Stimulated activated naive CD4-positive, alpha-beta T cell treated with Interleukin-2 at 50 U/mL for 16 hours (primary cell): ENCODE results near the gene SCUBE3.

Experiments
- DNase-seq: peaks from one replicate; lab custom pipeline; 2025; lab: John Stamatoyannopoulos, UW

Gene SCUBE3

DNA sequence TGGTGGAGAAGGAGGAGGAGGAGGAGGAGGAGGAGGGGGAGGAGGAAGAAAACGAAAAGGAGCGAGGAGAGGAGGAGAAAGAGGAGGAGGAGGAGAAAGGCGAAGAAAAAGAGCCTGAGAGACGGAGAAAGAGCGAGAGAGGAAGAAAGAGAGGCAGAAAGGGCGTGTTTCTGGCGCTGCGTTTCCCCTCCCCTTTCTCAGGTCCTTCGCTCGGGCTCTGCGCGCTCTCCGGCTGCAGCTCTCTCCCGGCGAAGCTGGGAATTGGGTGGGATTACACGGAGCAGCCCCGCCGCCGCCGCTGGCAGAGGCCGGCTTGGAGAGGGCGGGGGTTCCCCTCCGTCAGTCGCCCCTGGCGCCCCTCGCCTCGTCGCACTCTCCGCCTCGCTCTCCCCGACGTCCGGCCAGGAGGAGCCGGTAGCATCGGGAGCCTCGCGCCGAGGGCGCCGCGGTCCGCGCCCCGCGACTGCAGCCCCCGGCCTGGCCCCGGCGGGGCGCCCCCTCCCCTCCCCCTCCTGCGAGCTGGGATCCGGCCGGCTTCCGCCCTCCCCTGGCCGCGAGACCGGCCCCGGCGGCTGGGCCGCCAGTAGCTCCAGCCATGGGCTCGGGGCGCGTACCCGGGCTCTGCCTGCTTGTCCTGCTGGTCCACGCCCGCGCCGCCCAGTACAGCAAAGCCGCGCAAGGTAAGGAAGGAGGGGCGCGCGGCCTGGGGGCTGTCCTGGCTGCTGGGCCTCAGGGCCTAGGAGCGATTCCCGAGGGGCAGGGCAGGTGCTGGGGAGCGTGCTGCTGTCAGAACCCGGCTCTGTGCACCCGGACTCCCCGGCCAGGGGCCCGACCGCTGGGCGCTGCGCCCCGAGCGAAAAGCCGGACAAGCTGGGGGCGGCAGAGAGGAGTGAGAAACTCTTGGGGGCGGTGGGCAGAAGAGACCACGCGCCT, at the start of gene SCUBE3:
SCUBE3 (plus strand) TSS at position 133 of the 933 bp plus-strand sequence; CDS start at position 596, 463 bp downstream.
- no peak for DNase-seq

DNA sequence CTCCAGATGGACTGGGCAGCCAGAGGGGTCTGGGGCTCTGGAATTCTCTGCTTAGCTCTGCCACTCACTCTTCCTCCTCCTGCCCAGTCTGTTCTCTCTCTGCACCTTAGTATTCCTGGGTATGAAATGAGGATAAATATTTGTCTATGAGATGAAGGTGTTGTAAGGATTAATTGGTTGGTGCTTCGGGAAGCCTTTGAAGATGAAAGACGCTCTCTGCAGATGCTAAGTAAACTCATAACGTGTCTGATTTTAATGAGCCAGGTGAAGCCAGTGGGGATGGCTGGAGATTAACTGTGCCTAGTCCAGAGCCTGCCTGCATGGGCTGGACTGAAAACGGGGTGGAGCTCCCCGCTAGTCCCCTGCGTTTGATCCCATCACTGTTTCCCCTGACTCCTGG, 49.5 kb upstream of the SCUBE3 start:
- no peak for DNase-seq

DNA sequence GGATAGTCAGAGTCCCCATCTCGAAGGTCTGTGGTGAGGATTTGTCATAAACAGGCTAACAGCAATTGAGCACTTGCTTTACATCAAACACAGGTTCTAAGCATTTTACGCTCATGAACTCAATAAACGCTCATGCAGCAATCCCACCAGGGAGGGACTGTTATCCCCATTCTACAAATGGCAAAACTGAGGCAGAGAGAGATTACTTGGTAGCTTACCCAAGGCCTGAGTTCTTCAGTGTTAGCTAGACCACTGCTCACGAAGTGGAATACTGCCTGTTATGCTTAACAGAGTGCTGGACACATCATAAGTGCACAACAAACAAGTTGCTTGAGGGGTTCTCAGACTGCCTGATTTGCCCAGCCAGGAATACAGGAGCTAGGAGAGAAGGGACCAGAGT, 48.9 kb upstream of the SCUBE3 start:
- no peak for DNase-seq

DNA sequence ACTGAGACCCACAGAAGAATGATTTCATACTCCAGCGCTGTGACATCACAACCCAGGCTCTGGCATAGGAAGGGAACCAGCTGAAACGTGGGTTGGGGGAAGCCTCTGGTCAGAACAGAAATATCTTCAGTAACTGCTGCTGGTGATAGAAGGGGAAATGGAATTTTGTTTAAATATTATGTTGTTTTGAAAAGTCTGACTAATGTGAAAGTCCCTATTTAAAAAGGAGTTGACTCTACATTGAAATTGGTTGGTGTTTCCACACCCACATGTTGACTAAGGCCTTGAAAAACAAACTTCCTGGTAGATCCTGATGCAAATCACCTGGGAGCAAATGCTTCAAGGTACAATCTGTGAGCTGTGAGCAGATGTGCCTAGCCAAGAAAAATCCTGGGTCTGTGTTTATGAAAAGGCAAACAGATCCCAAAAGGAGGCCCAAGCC, 48.1 kb upstream of the SCUBE3 start:
- no peak for DNase-seq

DNA sequence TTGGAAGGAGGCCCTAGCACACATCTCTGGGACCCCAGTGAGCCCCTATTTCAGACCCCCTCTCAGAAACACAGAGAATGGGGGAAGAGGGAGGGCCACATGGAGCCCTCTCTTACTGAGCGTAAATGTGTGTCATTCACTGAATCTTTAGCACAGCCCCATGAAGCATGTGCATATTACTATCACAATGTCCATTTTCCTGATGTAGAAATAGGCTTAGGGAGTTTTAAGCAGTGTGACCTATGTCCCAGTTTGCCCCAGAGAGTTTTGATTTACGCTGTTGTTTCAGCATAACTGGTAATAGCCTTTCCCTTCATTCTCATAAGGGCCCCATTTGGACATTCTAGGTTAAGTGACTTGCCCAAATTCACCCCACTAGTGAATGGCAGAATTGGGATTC, 47.6 kb upstream of the SCUBE3 start:
- DNase-seq = no peak

DNA sequence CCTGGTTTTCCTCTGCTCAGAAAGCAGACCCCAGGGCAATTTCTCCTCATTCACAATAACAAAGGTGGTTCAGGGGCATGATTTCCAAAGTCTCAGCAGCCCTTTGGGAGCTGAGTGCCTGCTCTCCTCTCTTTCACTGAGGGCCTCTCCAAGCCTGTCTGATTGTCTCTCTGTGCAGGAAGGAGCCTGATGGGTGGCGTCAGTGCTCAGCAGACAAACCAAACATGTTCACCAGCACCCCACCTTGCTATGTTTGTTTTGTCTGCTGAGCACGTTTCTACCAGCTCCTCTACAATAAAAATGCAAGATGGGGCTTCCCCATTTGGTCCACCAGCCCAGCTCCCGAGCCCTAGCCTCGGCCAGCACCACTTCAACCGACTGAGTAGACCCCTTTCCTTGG, 47.2 kb upstream of the SCUBE3 start:
- DNase-seq = no peak

DNA sequence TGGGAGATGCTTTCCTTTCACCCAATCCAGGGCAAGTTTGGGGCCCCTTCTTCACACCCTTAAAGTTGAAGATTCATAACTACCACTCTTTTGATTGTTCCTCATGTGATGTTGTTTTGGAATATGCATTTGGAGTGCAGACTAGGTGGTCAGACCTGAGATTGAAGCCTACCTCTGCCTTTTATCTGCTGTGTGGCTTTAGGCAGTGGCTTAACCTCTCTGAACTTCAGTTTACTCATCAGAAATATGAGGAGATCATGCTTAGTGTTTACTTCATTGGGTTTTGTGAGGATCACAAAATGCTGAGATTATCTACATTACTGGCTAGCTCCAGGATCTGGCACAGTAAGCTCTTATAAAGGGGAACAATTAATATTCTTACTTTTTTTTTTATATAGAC, 46.3 kb upstream of the SCUBE3 start:
- DNase-seq = no peak

DNA sequence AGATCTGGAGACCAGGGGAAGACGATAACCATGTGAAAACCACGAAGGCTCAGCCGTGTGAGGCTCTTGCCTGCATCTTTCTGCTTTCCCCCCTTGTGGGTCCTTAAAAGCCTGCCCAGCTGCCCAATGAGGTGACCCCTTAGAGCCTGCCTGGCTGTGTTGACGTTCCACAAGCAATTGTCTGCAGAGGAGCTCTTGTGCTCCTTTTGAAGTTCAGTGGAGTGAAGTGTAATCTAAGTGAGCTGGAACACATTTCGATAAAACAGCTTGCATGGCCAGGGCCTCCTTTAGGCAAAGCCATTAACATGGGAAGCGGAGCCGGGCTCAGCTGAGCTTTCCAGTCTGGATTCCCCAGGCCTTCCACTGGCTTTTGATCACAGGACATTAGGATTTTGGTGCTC, 45.3 kb upstream of the SCUBE3 start:
- no peak for DNase-seq

DNA sequence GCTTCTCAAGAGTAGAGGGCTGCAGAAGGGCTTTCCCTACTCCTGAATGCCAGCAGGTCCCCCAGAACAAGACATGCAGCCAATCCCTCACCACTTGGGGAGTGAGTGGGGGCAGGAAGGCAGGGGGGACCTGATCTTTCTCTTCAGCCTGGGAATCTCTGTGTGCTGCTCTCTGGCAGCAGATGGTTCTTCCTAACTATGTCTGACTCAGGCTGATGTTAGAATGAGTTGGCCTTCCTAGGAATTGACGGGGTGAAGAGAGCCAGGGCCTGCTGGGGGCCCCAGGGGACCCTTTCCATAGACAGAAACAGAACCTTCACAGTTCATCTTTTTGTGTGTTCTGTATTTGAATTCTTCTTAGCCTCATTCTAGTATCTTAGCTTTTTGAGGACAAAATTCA, 43.6 kb upstream of the SCUBE3 start:
- no peak for DNase-seq

DNA sequence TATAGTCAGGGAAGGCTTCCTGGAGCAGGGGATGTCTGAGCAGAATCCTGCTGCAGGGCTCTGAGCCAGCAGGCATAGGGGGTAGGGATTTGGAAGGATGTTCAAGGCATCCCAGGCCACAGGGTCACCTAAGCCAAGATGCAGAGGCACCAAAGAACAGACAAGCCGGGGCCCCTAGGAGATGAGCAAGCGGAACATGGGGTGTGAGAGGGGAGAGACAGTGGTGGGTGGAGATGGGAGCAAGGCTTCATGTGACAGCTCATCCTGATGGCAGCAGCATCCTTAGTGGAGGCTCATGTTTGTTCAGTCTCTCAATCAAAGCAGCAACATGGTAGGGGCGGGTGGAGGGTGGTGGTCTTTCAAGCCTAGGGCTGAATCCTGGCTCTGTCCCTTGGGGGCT, 42.9 kb upstream of the SCUBE3 start:
- DNase-seq = no peak

DNA sequence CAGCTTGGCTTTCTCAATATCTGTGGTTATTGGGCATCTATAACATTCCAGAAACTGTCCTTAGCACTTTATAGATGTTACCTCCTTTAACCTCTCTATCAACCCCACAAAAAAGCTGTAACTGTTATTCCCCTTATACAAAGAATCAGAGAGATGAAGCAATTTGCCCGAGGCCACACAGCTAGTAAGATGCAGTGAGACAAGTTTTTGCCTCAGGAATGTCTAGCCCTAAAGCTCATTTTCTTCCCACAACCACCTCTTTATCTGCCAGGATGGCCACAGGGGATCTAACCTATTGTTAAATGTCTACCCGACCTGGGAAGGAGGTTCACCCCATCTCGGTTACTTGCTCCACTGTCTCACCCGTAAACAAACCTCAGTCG, 40.7 kb upstream of the SCUBE3 start:
- DNase-seq = no peak

DNA sequence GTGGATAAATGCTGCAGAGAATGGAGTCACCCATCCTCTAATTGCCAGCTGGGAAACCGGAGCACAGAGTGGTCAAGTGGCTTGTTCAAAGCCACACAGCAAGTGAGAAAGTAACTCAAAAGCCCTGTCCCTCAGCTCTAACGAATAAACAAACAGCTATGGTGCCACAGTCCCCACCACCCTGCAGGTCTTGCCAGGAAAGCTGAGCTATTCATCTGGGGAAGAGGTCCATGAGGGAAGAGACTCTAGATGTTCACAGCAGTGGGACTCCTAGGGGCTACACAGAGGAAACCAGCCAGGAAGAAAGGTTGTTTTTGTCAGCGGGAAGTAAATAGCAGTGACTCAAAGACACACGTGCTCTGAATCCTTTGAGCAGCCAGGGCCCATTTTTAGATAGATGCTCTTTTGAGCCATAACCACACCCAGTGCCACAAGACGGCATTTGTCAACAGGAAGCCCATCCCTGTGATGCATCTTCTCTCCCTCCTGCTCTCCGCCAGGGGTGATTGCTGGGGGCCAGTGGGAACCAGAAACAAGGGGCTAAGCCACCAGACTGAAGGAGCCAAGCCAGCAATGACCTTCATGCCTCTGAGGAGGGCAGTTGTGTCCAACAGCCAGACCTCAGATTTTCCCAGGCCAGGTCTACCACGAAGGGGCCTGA, 40.2 kb upstream of the SCUBE3 start:
- DNase-seq = no peak

DNA sequence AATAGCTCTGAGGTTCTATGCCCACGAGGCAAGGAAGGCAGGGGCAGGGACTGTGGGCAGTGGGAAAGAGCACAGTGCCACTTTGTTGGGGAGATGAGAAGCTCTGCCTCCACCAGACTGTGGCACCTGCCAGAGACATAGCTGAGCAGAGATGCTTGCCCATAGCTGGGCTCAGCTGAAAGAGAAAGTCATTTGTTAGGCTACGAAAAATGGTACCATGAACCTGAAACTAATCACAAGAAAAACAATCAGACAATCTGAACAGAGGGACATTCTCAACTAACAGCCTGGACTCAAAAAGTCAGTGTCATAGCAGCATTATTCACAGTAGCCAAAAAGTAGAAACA, 39.7 kb upstream of the SCUBE3 start:
- no peak for DNase-seq

DNA sequence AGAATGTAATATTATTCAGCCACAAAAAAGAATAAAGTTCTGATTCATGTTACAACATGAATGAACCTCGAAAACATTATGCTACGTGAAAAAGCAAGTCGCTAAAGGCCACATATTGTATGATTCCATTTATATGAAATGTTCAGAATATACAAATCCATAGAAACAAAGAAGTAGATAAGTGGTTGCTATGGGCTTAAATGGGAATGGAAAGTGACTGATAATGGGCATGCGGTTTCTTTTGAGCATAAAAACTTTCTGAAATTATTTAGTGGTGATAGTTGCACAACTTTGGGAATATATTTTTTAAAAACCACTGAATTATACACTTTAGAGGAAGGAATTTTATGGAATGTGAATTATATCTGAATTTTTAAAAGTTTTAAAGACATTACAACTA, 39.3 kb upstream of the SCUBE3 start:
- DNase-seq = no peak

DNA sequence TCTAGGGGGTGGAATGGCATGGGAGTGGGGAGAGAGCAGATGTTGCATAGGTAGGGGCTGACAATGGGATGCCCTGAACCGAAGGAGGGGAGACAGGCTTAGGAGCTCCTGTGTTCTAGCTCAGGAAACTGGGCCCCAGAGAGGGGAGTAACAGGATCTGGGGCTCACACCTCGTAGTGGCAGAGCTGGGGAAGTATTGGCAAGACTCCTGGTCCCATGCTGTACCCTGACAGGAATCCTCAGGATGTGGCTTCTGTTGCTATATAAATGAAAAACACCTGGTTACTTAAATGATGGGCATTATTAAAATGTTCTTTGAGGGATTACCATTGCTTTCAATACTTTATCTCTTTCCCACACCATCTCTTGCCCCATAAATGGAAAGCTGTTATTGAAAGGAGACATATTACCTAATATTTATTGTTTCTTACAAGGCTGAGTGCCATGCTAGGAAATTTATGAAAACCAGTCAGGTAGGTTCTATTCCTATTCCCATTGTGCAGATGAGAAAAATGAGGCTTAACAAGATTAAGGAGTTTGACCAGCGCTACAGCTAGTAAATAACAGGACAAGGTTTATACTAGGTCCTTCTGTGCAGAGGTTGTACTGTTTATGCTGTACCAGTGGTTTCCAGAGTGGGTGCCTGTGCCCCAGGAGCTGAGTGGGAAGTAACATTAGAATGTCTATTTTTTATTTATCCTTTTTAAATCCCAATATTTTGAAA, 37.3 kb upstream of the SCUBE3 start:
- no peak for DNase-seq

DNA sequence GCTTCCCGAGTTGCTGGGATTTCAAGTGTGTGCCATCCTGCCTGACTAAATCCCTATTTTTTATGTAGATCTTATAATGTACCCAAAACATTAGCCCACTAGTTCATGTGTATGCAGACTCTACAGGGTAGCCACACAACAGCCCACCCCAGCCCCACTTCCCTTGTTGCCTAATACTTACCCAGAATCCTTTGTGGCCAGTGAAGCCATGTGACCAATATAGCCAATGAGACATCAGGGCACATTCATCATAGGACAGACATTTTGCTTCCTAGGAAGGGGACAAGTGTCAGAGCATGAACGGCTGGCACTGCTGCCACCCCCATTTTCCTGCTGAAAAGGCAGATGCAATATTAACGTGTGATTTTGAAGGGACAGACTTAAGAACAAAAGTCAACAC, 36.6 kb upstream of the SCUBE3 start:
- DNase-seq = no peak

DNA sequence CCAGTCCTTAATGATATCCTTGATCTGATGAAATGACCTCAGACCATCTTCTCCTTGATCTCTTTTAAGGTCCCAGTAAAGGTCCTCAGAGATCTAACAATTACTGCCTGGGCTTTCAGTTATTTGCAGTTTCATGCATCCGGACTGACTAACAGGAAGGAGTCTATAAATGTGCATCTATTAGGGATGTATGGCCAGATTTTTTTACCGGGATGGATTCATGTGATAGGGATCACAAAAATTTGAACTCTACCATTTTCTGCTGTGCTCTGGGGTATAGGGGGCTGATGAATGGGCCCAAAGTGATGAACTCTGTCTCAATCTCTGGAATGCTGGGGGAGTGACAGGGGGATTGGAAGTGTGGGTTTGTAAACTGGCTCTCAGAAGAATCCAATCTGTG, 36.2 kb upstream of the SCUBE3 start:
- DNase-seq = no peak

DNA sequence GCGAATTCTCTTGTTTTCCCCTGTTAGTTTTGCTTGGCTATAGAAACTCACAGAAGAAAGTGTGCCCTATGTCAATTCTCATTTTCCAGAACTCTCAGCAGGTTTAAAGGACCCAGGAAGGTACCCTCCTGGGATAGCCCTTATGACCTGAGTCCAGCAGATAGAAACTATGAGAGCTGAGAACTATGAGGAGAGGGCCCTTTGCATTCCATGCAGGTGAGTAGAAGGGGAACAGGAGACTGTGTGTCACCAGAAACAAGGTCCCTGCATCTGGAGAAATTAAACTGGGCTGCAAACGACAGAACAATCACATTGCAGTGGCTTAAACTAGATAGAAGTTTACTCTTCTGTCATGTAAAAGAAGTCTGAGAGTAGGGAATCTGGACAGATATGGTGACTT, 35.7 kb upstream of the SCUBE3 start:
- DNase-seq = no peak

DNA sequence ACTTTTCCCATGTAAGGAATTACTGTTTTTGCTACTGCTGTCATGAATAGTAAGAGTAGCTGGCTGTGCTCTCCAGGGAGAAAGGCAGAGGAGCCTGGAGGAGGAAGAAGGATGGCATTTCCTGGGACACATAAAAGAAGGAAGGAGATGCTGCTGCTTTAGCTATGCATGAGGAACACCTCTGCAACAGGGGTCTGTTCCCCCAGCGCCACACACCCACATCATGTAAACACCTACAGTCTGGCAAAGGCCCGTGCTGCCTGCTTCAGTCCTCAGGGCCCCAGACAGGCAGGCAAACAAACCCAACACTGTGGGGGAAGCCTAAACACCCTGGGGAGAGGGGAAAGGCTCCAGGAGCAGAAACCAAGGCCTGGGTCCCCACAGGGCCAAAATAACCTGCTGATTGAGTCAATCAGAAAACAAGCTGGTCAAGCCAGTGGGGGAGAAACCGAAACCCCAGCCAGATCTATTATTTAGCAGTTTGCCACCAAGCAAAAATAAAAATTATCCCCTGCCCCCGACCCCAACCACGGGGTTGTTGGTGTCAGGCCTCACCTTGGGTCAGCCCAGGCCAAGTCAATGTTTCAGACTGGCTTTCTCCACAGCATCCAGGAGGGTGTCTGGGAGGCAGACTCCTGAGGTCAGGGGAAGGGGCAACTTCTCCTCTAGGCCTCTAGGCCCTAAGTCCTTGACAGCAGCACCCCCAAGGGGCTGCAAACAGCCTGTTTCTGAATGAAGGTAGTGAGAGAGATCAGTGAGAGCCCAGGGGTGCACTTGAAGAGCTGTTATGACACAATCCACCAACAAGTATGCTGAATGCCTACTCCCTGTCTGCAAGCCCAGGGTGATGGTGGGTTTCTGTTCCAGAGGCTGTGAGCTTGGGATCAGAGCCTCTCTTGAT, 34.6 kb upstream of the SCUBE3 start:
- DNase-seq = no peak

DNA sequence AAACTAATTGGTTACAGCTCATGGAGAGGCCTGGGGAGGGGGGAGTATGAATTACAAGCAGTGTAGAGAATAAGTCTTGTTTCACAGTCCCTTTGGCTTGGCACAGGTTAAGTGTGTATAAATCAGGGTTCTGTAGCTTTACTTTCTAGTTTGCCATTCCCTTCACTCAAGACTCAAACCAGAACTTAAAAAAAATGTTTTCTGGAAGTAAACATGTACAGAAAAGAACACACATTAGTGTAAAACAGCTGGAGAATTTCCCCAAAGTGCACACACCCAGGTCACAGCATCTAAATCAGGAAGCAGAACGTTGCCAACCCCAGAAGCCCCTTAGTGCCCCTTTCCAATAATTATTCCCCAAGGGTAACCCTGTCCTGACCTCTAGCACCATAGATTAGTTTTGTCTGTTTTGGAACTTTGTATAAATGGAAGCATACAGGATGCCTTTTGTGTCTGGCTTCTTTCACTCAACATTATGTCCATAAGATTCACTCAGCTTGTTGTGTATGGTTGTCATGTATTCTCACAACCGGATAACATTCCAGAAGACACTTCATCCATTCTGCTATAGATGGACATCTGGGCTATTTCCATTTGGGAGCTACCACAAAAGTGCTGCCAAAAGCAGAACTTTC, 33.7 kb upstream of the SCUBE3 start:
- no peak for DNase-seq

DNA sequence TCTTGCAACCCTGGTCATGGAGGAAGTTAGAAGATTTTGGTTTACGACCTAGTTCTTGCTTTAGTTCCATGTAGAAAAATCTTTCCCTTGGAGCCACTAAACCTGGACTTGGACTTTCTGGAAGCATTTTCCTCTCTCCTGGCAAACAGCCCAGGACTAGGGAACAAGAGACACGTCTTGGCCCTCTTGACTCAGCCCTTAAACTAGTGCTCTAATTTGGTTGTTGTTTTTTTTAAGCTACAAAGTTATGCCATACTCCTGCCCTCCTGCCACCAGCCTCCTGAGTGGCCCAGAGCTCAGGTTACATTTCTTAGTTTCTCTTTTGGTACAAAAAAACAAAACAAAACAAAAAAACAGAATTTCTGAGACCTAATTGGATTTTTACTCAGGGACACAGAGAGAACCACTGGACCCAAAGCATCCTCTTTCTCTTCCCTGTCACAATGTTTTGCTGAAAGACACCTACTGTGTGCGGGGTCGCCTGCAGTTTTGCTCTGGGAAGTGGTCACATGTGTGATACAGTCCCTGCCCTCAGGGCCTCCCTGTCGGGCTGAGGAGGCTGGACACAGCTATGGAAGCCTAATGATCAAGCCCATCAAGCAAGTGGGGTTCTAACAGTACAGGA, 32.3 kb upstream of the SCUBE3 start:
- DNase-seq = no peak
